ENCODE data around the gene BLCAP. TPM values are rescaled to one million over a fixed set of nuclear protein-coding genes. Genes with fewer than 3 reads are reported as not detected.
A peak's percentile ranks its signal among the peaks of the same experiment; 100 is the strongest.

The BLCAP gene
- total RNA-seq, 1 experiment from 2014 or later = 129 TPM

- no peak for DNase-seq
- intact Hi-C loops (cut with micrococcal nuclease; ENCODE audit: unreplicated experiment) = loop anchor here (10.0 kb wide), 1 partner anchor 65 kb away; no protein-coding TSS in a partner anchor
- H3K27me3 ChIP-seq (replicated peaks; ENCODE audit: control insufficient read depth, insufficient read depth, low read length) = no peaks in the 10 kb centered on the region
- Mint-ChIP-seq H3K4me1 (ENCODE audit: low read depth, unreplicated experiment) (peaks cover 35% of the 10 kb centered on the region), H3K27ac (ENCODE audit: unreplicated experiment) (no peak overlapping the region), H3K9me3 (ENCODE audit: unreplicated experiment) (no peaks in the 10 kb centered on the region), H3K36me3 (ENCODE audit: insufficient read depth, unreplicated experiment) (peaks cover 18% of the 10 kb centered on the region), H3K4me3 (ENCODE audit: unreplicated experiment) (no peak overlapping the region), H3K27me3 (ENCODE audit: insufficient read depth, unreplicated experiment) (no peaks in the 10 kb centered on the region)
- ChIA-PET POLR2A (no interaction called here), CTCF (interaction anchor here (1.0 kb wide), 1 partner anchor 28 kb away, joined by 4 read pairs; no protein-coding TSS in a partner anchor)
- BruUV-seq (replicated peaks) = no TSS peak
- no peak for TF ChIP-seq CTCF (IDR thresholded peaks at IDR 0.05; ENCODE audit: insufficient read depth in 1 of 2, low read depth in 1 of 2, low read length in 1 of 2, severe bottlenecking in 1 of 2, unreplicated experiment in 1 of 2)
- no peaks in the 10 kb centered on the region; the same call in 1 of the 2 replicates for H3K36me3 ChIP-seq (ENCODE audit: control insufficient read depth, insufficient read depth, low read length)
- H3K4me1 ChIP-seq = peaks cover 24% of the 10 kb centered on the region
- no peaks in the 10 kb centered on the region for H3K9me3 ChIP-seq
- H3K4me3 ChIP-seq (ENCODE audit: low read depth, low read length) = no peak overlapping the region
Observed at GRCh38 chr20:37529968-37530600, 2.4 kb upstream of the BLCAP start.

- Histone ChIP-seq H3K4me1 (peaks cover 31% of the 10 kb centered on the region), H3K9me3 (no peaks in the 10 kb centered on the region), H3K27me3 (replicated peaks; ENCODE audit: control insufficient read depth, insufficient read depth, low read length) (no peaks in the 10 kb centered on the region), H3K4me3 (ENCODE audit: low read depth, low read length) (no peak overlapping the region; the same call in 1 of the 2 replicates), H3K36me3 (ENCODE audit: control insufficient read depth, insufficient read depth, low read length) (no peaks in the 10 kb centered on the region; the same call in 1 of the 2 replicates)
- BruUV-seq (replicated peaks) = no TSS peak
- no peaks in the 10 kb centered on the region for H3K9me3 Mint-ChIP-seq (ENCODE audit: unreplicated experiment)
- no peak for TF ChIP-seq CTCF (IDR thresholded peaks at IDR 0.05; ENCODE audit: insufficient read depth in 1 of 2, low read depth in 1 of 2, low read length in 1 of 2, severe bottlenecking in 1 of 2, unreplicated experiment in 1 of 2)
- peaks cover 23% of the 10 kb centered on the region for H3K36me3 Mint-ChIP-seq (ENCODE audit: insufficient read depth, unreplicated experiment)
- no peaks in the 10 kb centered on the region for H3K27me3 Mint-ChIP-seq (ENCODE audit: insufficient read depth, unreplicated experiment)
- peak in 1 of 2 experiments; percentile 45 for DNase-seq
- H3K27ac Mint-ChIP-seq (ENCODE audit: unreplicated experiment) = peak overlapping the region; percentile 98
- no peak overlapping the region for H3K4me3 Mint-ChIP-seq (ENCODE audit: unreplicated experiment)
- ChIA-PET CTCF (interaction anchor here (1.0 kb wide), 1 partner anchor 28 kb away, joined by 4 read pairs; no protein-coding TSS in a partner anchor), POLR2A (interaction anchor here (1.6 kb wide), 1 partner anchor 12 kb away, joined by 7 read pairs; no protein-coding TSS in a partner anchor)
- intact Hi-C loops (cut with micrococcal nuclease; ENCODE audit: unreplicated experiment) = no loop called here
- peaks cover 36% of the 10 kb centered on the region for H3K4me1 Mint-ChIP-seq (ENCODE audit: low read depth, unreplicated experiment)
Observed at GRCh38 chr20:37529214-37529967, 1.7 kb upstream of the BLCAP start.

- H3K4me1 Mint-ChIP-seq (ENCODE audit: low read depth, unreplicated experiment) = peaks cover 41% of the 10 kb centered on the region
- Histone ChIP-seq H3K36me3 (ENCODE audit: control insufficient read depth, insufficient read depth, low read length) (no peaks in the 10 kb centered on the region; the same call in 1 of the 2 replicates), H3K4me3 (ENCODE audit: low read depth, low read length) (peak overlapping the region; percentile 92), H3K4me1 (peaks cover 36% of the 10 kb centered on the region), H3K9me3 (no peaks in the 10 kb centered on the region), H3K27me3 (replicated peaks; ENCODE audit: control insufficient read depth, insufficient read depth, low read length) (no peaks in the 10 kb centered on the region)
- ChIA-PET POLR2A (interaction anchor here (1.6 kb wide), 1 partner anchor 13 kb away, joined by 7 read pairs; no protein-coding TSS in a partner anchor), CTCF (interaction anchor here (1.0 kb wide), 1 partner anchor 333 kb away, joined by 3 read pairs; no protein-coding TSS in a partner anchor)
- no peaks in the 10 kb centered on the region for H3K27me3 Mint-ChIP-seq (ENCODE audit: insufficient read depth, unreplicated experiment)
- peak overlapping the region; percentile 79 for H3K4me3 Mint-ChIP-seq (ENCODE audit: unreplicated experiment)
- TSS peak; percentile 98 for BruUV-seq (replicated peaks)
- H3K36me3 Mint-ChIP-seq (ENCODE audit: insufficient read depth, unreplicated experiment) = peaks cover 28% of the 10 kb centered on the region
- H3K27ac Mint-ChIP-seq (ENCODE audit: unreplicated experiment) = peak overlapping the region; percentile 98
- no peak for TF ChIP-seq CTCF (IDR thresholded peaks at IDR 0.05; ENCODE audit: insufficient read depth in 1 of 2, low read depth in 1 of 2, low read length in 1 of 2, severe bottlenecking in 1 of 2, unreplicated experiment in 1 of 2)
- intact Hi-C loops (cut with micrococcal nuclease; ENCODE audit: unreplicated experiment) = no loop called here
- H3K9me3 Mint-ChIP-seq (ENCODE audit: unreplicated experiment) = no peaks in the 10 kb centered on the region
- peak in 1 of 2 experiments; percentile 33 for DNase-seq
Observed at GRCh38 chr20:37528446-37529213, 954 bp upstream of the BLCAP start.

All from Caco-2 (cell line).